ACHN (cell line): ENCODE data around the gene AKAP13.
A peak's percentile ranks its signal among the peaks of the same experiment; 100 is the strongest.
"Not testable (repeated sequence)": the region's sequence is repeated elsewhere in the genome, so short reads cannot be mapped to it uniquely, and the experiment has no call there.

Experiments used
- DNase-seq: peaks from one replicate; pipeline ENCODE4 v3.0.0-alpha.2; 2015
- in situ Hi-C: cut with HindIII; loops from 2 replicates; pipeline ENCODE4 v1.10.0; 2017; ENCODE audit warnings: low sequenced_read_pairs, low pct_ligation_motif_present, low pct_unique_long_range_greater_than_20kb

Gene AKAP13

GRCh38 chr15:85562824-85563223 is 182.4 kb downstream of the AKAP13 start:
- no peak for DNase-seq
- in situ Hi-C loops = no loop called here

- no peak for DNase-seq
- in situ Hi-C loops = no loop called here
Observed at GRCh38 chr15:85563328-85563727, 182.9 kb downstream of the AKAP13 start.

- DNase-seq = no peak
- in situ Hi-C loops = no loop called here
Observed at GRCh38 chr15:85563731-85564130, 183.3 kb downstream of the AKAP13 start.

GRCh38 chr15:85564686-85565085 is 184.3 kb downstream of the AKAP13 start:
- DNase-seq = no peak
- in situ Hi-C loops = no loop called here

GRCh38 chr15:85568261-85568808 is 187.9 kb downstream of the AKAP13 start:
- in situ Hi-C loops = no loop called here
- no peak for DNase-seq

DNA sequence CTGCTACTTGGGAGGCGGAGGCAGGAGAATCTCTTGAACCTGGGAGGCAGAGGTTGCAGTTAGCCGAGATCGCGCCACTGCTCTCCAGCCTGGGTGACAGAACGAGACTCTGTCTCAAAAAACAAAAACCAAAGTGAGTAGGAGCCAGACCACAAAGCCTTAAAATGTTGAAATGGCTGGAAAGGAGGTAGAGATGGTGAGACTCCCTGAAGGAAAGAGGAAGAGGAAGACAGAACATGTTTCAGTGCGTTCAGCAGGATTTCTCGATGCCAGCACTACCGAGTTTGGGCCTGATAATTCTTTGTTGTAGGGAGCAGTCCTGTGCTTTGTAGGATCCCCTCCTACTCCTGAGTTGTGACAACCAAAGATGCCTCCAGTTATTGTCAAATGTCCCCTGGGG is 189.9 kb downstream of the AKAP13 start:
- in situ Hi-C loops = no loop called here
- no peak for DNase-seq

- no peak for DNase-seq
- in situ Hi-C loops = no loop called here
Observed at GRCh38 chr15:85571780-85572179, 191.4 kb downstream of the AKAP13 start.

DNA sequence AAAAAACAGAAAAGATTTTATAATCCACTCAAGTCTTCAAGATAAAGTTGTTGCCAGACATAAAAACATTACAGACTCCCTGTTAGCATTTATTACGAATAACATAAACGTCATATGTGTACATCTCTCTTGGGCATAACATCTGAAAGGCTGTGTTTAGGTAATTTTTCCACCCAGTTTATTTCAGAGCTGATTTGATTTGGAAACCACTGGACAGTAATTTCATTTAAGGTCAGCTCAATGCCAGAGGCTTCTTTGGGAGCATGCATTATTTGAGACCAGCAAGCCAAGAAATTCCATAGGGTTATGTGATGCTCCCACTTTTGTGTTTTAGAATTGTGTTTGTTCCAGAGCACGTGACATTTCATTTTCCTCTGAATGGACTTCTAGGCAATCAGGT is 196.0 kb downstream of the AKAP13 start:
- in situ Hi-C loops = no loop called here
- DNase-seq = no peak

GRCh38 chr15:85578941-85579701 is 198.7 kb downstream of the AKAP13 start:
- no peak for DNase-seq
- in situ Hi-C loops = no loop called here

- in situ Hi-C loops = no loop called here
- DNase-seq = peak; percentile 72
Observed at GRCh38 chr15:85579957-85580694, 199.7 kb downstream of the AKAP13 start.

DNA sequence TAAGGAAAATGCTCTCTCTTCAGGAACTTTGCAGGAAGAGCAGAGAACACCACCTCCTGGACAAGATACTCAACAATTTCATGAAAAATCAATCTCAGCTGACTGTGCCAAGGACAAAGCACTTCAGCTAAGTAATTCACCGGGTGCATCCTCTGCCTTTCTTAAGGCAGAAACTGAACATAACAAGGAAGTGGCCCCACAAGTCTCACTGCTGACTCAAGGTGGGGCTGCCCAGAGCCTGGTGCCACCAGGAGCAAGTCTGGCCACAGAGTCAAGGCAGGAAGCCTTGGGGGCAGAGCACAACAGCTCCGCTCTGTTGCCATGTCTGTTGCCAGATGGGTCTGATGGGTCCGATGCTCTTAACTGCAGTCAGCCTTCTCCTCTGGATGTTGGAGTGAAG is 200.5 kb downstream of the AKAP13 start:
- no peak for DNase-seq
- in situ Hi-C loops = no loop called here

DNA sequence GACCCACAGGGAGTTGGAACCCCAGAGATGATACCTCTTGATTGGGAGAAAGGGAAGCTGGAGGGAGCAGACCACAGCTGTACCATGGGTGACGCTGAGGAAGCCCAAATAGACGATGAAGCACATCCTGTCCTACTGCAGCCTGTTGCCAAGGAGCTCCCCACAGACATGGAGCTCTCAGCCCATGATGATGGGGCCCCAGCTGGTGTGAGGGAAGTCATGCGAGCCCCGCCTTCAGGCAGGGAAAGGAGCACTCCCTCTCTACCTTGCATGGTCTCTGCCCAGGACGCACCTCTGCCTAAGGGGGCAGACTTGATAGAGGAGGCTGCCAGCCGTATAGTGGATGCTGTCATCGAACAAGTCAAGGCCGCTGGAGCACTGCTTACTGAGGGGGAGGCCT is 201.1 kb downstream of the AKAP13 start:
- DNase-seq = no peak

DNA sequence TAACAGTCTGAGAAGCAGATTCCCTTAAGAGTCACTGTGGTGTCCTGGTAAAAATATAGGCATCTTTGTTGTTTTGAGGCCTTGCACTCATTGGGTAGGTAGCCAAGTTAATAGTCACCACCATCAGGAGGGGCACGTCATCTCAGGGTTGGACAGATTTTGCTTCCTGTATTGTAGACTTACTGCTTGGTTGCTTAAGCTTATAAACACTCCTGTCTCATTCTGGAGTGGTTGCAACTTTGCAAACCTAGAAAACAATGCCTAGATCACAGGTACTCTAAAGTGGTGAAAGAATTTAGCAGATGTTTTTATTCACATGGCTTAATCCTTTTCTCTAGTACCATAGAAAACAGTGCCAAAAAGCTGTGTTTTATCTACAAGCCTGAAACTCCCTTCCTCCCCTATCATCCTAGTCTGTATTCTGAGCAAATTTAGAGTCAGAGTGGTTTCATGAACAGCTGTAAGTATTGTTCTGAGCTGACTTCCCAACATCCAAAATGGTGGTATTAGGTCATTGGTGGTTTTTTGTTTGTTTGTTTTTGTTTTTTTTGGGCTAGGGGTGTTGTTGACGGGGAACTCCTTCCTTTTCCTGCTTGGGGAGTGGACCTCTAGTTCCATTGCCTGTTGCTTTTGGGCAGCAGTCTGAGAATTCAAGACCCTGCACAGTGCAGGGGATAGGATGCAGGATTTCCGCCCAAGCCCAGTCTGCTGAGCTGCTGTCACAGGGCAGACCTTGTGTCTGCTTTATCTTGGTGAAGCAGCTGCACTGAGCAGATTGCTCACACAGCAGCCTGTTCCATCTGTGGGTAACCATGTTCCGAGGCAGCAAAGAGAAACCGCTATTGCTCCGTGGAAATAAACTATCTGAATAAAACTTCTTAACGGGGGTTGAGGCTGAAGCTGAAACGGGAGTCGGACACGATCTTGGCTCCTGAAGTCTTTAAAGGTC is 202.0 kb downstream of the AKAP13 start:
- peak; percentile 45 for DNase-seq
- in situ Hi-C loops = no loop called here

More for the DNA sequence above, 201.1 kb downstream of the AKAP13 start:
- in situ Hi-C loops = no loop called here

DNA sequence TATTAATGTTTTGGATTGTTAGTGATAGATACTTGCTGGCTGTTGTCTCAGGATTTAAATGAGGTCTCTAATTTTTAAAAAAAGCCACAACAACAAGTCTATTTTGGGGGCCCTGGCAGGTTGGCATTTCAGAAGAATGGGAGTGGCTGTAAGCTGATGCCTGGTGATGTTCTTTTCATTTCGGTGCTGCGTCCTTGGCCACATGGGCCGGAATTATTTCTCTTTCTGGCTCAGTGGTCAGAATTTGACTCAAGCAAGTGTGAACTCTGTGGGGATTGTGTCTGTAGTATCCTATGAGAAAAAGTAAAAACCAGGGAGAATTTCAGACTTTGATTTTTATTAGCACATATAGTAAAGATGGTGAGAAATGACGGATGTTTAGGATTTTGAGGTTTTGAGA is 203.0 kb downstream of the AKAP13 start:
- no peak for DNase-seq
- in situ Hi-C loops = no loop called here

DNA sequence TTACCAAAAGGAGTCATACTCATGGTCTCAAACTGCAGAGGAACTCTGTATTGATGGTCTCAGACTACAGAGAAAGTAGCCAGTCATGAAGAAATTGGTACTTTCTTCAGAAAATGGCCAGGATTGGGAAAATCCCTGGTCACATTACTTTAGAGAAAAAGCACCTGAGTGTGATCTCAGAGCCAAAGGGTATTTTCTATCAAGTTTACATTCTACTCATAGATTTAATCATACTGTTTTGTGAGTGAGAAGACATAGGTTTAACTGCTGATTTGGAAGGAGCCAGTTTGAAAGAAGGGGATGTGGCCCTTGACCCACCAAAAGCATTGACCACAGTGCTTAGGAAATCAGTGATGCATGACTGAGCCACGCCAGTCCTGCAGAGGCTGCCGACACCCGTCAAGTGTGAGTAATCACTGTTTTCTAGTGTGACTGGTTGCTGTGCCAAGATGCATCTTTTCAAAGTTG is 203.6 kb downstream of the AKAP13 start:
- in situ Hi-C loops = no loop called here
- DNase-seq = peak; percentile 40

GRCh38 chr15:85584872-85585271 is 204.5 kb downstream of the AKAP13 start:
- in situ Hi-C loops = no loop called here
- DNase-seq = no peak

GRCh38 chr15:85586196-85586595 is 205.8 kb downstream of the AKAP13 start:
- DNase-seq, in situ Hi-C loops: not testable (repeated sequence)

DNA sequence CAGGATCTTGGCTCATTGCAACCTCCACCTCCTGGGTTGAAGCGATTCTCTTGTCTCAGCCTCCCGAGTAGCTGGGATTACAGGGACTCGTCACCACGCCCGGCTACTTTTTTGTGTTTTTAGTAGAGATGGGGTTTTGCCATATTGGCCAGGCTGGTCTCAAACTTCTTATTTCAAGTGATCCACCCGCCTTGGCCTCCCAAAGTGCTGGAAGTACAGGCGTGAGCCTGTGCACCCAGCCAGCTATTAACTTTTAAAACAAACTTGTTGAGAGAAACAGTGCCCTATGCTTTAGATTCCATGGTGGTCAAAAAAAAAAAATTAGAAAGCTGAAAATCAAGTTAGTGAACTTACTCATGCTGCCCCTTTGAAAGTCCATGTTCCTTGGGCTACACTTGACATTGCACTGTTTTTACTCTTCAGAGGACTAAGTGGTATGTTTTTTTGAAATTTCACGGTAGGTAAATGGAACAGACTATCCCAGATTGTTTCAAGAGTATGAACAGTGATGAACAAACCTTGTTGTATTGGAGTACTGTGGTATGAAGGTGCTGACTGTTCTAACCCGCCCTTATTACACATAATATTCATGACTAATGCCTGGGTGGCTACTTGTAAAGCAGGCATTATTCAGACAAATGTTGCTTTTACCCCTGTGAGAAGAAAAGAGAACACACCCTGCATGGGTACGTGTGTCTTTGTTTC is 207.5 kb downstream of the AKAP13 start:
- in situ Hi-C loops = no loop called here
- DNase-seq = peak; percentile 25
